Ovary (tissue), 3 donors: ENCODE measurements around the gene TMEM200A.

Source experiments
- CTCF ChIP-seq, 3 donors: fragments of 450-650 bp in 2 of 3; fragments of 200-600 bp in 1 of 3; IDR thresholded peaks; one replicate each; pipeline versions ENCODE4 v1.5.1 to v1.8.0; 2016 to 2022; ENCODE audit warnings: antibody characterized with exemption in 3 of 3, mild to moderate bottlenecking in 1 of 3
- EP300 ChIP-seq: sonication (generic); formaldehyde crosslinking; IDR thresholded peaks from one replicate; pipeline ENCODE4 v1.6.1; 2017; ENCODE audit warnings: antibody characterized with exemption
- POLR2A ChIP-seq: fragments of 450-650 bp; IDR thresholded peaks from one replicate; pipeline ENCODE4 v1.6.1; 2017; ENCODE audit warnings: antibody characterized with exemption, mild to moderate bottlenecking, moderate library complexity
- donor health status: DM: no; HTN: no; CAD: no.

DNA sequence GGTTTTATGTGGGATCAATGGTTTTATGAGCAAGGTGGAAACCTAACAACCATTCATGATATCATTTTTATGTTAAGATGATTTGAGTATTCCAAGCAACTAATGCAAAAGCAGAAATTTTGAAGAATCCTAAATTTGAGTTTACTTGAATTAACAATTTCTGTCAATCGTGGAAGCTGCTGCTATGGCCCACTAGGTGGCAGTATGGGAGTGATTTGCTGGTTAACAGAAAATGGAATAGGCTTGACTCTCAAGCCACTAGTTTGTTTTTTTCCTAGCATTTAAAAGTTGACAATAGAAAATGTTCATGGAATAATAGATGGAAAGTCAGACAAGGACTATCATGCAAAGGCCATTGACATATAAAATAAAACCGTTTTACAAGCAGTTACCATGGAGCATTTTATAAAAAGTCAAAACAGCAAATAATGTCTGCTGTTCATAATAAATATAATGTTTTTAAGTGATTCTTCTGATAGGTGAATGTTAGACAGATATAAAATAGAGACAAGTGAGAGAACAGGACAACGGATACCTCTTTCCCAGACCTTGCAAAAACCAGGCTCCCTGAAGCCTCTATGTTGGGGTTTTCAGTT, 43.0 kb upstream of the TMEM200A start:
- TF ChIP-seq CTCF (IDR thresholded peaks at IDR 0.05) (peak; percentile 75 to 80 (median 78)), POLR2A (no peak), EP300 (no peak)
